HG03108 (cell line): ENCODE measurements around the gene PCSK6.
"Not testable (repeated sequence)": the region's sequence is repeated elsewhere in the genome, so short reads cannot be mapped to it uniquely, and the experiment has no call there.

Experiments
- ATAC-seq: cut with Tn5 transposase; IDR thresholded peaks from one replicate; pipeline ENCODE4 v1.9.1; 2021; ENCODE audit warnings: moderate library complexity; ENCODE audit not compliant: unreplicated experiment

Gene PCSK6

DNA sequence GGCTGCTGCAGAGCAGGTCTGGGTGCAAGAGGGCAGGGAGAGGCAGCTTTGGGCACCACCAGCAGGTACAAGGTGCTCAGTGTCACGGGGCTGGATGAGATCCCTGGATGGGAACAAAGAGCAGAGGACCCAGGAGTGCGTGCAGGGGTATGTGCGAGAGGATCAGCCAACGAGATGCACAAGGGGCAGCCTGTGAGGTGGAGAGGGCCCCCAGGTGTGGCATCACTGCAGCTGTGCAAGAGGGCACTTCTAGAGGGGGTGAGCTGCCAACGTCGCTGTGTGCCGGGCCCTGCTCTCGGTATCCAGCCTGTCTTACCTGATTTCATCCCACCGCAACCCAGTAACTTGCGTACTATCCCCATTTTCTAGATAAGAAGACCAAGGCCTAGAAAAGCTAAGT, 127.1 kb downstream of the PCSK6 start:
- ATAC-seq: no peak

DNA sequence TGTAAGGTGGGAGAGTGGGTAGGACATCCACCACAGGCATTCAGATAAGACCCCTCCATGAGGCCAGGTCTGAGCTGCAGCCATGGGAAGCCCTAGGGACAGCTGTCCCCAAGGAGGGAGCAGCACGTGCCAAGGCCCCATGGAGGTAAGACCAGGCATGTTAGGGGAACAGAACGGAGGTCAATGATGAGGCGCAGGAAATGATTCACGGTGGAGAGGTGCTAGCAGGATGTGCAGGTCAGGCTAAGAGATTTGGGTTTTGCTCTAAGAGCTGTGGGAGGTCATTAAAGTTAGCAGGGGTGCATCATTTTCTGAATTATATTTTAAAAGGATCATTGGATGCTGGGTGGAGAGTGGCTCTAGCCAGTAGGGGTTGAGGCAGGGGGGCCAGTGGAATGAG, 128.1 kb downstream of the PCSK6 start:
- ATAC-seq: no peak

DNA sequence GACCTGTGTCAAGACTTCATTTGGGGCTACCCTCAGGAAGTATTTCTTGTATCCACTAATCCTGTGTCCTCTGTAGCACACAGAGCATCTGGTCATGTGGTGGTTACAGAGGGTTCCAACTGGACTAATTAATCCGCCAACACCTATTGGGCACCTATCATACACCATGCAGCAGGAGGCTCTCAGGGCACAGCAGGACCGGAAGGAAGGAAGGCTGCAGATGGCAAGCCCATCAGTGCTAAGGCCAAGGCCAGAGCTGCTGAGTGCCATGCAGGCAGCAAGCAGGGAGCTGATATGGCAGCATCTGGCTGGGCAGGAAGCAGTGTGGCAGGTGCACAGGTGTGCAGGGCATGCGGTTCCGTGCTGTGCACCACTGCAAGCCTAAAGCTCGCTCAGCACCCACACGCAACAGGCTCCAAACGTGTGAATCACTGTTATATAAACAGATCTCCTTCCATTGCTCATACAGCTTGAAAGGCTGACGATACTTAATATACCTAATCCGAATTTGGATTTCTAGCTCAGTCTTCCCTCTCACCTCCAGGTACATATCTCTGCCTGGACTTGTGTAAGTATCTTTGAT, 130.1 kb downstream of the PCSK6 start:
- no peak for ATAC-seq

DNA sequence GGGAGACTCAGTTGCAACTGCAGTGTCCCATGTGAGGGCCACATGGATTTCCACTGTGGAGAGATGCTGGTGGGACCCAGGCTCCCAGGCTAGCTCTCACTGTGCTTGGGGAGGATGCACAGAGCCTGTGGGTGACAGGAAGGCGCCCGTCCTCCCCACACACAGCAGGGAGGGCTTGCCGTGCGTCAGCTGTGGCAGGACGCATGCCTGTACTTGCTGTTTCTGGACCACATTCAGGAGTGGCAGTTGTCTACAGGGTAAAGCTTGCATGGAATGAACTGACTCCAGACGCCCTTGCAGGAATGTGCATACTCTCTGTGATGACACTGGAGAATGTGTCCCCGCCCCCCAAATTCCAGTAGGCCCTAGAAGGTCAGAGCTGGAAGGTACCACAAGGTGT, 130.6 kb downstream of the PCSK6 start:
- no peak for ATAC-seq

DNA sequence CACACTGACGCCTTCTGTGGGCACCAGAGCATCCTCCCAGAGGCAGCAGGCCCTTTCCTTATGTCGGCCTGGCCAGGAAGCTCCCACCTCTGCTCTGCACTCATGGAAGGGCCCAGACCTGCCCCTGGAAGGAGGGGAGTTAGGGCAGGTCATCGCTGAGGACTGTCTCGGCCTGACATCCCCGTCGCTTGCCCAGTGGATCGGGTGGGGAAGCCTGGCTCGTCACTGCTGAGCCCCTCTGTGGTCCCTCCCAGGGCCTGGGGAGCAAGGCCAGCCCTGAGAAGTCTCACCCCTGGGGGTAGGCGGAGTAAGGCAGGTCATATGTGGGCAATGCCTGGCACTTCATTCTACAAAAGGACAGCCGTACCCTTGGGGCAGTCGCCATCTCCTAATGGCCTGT, 131.6 kb downstream of the PCSK6 start:
- ATAC-seq: no peak

DNA sequence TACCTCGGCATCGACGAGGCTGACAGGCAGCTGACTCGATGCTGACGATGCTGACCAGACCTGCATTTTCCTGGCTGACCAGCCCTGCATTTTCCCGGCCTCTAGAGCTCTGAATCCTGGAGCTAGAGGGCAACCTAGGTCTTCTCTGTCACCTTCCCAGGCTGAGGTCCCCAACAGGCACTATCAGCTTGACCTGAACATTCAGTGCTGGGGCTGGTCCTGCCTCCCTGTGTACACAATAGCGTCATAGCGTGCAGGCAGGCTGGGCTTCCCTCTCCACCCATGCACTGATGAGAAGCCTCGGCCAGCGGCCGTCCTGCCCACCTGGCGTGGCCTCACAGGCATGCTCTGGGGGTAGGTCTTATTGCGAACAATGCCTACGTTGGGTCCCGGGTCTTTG, 132.2 kb downstream of the PCSK6 start:
- no peak for ATAC-seq

DNA sequence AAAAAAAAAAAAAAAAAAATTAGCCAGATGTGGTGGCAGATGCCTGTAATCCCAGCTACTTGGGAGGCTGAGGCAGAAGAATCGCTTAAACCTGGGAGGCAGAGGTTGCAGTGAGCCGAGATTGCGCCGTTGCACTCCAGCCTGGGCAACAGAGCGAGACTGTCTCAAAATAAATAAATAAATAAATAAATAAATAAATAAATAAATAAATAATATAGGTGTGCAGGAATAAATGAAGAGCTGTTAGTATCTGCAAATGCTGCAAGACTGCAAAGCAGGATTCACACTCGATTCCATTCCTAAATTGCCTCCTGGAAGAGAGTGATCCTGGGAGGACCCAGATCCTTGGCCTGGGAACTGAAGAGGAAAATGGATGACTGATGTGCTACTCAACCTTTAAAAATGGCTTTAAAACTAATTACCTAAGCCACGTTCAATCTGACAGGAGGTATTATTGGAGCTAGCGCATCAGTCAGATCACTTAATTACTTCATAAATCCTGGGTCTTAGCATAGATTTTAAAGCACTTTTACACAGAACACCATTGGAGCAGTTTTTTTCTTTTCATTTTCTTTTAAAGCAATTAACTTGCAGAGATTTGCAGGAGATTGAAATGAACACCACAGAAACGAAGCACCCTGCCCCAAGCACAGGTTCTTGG, 132.9 kb downstream of the PCSK6 start:
- not testable (repeated sequence) for ATAC-seq

DNA sequence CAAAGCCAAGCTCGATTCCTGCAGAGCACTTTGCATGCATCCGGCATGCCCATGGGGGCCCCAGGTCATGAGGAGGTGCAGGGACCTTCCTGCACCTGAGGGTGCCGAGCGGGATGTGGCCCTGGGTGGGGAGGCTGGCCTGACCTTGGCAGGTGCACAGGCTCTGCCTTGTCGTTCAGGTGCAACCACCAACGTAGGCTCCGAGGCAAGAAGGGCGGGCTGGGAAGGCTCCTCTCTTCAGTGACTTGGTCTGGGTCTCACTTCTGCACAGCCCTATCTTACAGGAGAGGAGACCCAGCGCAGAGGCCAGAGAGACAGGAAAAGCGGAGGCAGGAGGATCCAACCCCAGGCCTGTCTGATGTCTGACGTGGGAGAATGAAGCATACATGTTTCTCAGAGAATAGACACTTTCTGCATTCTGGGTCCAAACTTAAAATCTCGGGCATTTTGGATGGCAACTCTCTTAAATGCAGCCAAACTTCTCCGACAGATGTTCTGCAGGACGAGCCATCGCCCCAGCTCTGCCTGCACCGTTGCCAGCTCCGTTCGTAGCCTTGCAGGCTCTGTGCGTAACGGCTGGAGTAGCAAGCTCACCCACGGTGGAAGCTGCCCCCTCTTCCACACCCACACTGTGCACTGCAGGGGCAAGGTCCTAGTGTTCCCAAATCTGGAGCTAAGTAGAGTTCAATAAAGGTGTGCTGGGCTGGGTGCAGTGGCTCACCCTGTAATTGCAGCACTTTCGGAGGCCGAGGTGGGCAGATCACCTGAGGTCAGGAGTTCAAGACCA, 133.6 kb downstream of the PCSK6 start:
- ATAC-seq: no peak

DNA sequence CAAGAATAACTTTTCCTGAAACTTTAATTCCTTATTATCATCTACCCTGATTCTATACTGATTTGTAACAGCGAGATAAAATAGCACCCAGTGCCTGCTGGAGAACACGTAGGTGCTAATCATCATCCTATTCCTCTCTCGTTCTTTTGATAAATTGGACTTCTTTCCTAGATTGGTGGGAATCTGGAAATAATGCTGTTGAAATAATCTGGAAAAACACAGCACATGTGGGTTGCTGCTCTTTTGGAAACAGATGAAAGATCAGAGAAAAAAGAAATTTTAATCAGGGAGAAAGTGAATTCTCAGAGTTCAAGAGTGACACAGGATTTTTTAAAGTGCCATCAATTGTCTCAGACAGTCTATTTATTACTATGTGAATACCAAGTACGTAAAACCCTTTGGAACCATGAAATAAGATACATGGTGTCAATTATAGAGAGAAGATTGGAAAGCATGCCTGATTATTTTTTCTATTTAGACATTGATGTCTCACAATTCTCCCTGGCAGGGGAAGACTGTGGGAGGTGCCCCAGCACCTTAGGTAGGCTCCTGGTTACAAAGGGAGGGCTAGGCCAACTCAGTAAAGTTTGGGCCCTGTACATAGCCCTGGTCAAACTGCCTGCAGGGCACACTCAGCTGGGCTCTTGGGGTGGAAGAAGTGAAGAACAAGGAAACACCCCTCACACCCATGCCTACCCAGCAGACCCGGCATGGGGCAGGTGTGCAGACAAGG, 134.4 kb downstream of the PCSK6 start:
- no peak for ATAC-seq

DNA sequence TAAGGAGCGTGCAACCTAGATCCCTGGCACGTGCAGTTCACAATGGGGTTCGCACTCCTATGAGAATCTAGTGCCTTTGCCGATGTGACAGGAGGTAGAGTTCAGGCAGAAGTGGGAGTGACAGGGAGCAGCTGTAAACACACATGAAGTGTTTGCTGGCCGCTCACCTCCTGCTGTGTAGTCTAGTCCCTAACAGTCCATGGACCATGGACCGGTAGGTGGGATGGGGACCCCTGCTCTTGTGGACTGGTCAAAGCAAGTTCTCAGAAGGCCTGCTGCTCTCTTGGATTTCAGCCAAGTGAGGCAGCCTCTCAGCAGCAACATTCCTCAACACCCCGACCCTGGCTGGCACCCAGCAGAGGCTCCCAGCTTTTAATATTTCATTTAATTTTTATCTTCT, 136.3 kb downstream of the PCSK6 start:
- no peak for ATAC-seq

DNA sequence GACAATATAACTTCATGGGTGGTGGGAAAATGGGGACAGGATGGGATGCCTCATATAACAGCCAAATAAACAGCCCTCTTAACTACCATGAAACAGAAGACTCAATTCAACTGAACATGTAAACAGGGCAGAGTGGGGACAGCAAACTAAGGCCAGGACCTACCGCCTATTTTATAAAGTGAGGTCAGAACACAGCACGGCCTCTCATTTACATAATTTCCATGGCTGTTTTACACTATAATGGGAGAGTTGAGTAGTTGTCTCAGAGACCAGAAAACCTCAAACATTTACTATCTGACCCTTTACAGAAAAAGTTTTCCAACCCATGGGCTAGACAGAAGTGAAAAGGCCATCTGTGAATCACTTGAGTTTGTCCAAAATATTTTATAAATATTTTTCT, 137.8 kb downstream of the PCSK6 start:
- ATAC-seq: no peak

DNA sequence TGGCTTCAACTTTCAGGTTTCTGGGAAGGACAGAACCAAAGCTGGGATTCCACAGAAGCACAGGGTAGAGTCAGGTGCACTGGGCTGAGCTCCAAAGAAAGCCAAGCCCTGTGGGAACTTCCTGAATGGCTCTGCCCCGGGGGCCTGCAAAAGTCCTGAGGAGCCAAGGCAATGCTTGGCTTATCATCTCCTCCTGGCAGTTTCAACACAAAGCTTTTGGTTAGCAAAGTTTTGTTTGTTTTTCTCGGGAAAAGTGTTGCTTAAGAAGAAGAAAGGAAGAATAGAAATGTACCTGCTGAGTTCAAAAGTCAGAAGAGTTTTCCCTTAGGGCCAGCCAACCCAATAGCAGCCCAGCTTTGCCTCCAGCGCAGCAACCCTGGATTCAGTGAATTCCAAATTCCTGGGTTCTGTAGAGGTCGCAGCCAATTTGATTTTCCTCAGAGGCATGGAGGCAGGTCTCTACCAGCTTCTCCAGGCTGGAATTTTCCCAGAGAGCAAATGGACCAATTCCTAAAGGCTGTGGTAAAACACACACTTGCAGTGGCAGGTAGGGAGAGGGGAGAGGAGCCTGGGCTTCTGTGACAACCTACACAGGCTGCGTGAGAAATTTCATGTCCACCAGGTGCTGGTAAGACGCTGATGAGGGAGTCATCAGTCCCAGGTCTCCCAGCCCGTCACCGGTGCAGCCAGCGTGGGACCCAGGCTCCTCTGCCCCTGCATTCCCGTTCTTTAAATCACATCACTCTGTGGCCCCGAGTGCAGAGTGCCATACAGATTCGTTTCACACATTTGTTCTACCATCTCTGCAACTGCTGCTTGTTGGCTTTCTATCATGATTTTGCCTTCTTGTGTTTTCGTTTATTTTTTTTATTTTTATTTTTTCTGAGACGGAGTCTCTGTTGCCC, 140.2 kb downstream of the PCSK6 start:
- no peak for ATAC-seq

DNA sequence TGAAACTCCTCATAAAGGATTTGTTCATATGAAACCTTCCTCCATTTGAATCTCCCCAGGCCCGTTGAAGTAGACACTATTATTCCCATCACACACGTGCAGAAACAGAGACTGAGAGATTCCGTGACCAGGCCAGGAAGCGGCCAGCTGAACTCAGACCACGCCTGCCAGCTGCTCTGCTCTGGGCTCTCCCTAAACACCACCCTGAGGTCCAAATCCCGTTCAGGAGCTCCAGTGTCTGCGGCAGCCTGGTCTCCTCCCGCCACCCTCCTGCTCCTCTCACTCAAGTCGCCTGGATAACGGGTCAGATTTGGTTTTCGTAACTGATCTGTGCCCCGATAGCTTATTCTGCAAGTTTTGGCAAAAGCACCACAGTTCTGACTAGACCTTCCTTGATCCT, 140.9 kb downstream of the PCSK6 start:
- ATAC-seq: no peak

DNA sequence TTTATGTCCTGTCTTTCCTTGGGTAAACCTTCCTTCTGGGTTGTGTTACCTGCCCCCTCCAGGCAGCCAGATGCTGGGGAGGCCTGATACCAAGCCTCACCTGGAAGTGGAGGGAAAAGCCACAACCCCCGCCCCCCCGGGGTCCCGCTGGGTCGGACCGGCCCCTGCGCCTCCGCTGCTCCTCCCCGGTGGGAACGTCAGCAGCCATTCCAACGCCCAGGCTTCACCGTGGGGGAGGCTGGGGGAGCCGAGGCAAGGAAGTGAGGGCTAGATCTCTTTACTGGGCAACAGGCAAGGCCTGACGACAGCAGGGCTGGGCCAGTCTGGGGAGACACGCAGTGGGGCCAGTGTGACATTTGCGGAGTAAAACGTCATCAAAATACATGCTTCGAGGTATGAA, 141.5 kb downstream of the PCSK6 start:
- no peak for ATAC-seq

DNA sequence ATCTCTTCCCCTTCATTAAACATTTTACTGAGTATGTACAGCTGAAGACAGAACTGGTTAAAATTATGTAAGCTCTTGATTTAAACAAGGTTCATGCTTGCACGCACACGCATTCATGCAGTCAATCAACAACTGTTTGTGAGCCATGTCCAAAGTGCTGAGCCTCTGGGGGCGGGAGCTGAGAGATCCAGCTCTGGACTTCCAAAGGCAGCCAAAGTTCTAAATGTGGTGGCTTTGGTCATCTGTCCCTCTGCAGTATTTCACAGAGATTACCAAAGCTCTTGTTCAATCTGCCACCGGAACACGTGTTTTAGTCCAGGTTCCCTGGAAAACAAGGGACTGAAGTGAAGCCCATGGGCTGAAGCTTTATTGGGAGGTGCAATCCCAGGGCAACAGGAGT, 142.1 kb downstream of the PCSK6 start:
- no peak for ATAC-seq

DNA sequence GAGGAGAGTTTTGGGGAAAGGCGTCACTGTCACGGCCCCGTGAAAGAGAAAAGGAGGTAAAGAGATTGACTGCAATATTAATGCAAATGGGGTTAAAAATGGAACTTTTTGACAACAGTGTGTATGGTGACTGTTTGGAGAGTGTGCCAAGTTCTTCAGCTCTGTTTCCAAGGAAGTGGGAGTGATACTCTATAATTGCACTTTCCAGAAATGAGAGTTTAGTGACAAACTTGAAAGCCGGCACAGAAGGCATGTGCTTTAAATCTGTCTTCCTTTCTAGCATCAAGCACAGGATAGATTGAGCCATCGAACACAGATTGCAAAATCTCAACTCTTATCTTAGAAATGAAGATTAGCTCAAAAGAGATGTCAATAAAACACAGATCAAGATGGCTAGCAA, 142.6 kb downstream of the PCSK6 start:
- no peak for ATAC-seq

DNA sequence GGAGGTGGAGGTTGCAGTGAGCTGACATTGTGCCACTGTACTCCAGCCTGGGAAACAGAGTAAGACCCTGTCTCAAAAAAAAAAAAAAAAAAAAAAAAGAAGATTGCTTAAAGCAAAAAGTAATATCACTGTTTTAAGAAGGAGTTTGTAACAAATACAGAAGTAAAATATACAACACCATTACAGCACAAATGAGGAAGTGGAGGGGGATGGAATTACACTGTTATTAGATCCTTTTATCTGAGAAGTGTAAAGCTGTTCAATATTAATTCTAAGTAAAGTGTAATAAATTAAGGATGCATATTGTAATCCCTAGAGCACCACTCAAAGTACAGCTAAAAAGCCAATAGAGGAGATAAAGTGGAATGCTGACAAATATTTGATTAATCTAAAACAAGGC, 147.5 kb downstream of the PCSK6 start:
- no peak for ATAC-seq

DNA sequence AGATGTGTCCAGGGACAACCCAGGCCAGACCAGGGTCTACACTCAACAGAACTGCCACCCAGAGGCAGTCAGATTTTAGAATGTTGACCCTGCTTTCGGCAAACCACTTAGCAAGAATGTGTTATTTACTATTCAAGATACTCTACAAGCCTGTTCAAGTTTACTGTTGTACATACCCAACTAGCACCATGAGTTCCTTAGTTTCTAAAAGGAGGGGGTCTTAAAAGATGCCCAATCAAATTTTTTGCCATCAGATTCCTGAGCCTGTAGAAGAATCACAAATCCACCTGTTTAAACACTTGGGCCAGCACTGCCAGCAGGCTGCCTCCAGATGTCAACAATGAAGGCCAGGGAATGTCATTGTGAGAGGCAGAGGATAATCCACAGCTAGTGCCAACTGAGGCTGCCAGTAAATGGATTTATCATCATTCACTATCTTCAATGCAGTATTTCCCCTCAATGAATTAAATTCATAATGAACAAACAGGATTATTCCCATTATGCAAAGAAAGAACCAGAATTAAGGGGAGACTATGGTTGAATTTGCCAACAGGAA, 150.9 kb downstream of the PCSK6 start:
- no peak for ATAC-seq

DNA sequence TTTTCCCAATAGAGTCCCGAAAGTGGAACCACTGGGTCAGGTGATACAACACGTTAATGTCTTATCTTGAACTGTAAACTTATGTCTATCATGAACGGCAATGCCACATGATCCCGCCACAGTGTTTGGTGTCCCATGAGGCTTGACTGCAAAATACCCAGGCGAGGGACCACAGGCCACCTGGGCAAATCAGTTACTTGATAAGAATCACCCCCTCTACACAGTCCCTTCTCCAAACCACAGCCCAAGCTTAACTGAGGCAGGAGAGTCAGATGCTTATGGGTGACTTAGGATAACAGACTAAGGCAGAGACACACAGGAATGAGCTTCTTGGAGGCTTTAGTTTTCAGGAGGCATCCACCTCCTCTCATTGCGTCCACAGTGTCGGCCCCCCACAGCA, 151.5 kb downstream of the PCSK6 start:
- no peak for ATAC-seq
